Dendritic cell treated with granulocyte-macrophage colony-stimulating factor and Interleukin-4, amounts not matched to agents 40 ng/mL and 50 ng/mL, for 4 days (primary cell): ENCODE data around the gene TXN2.

ENCODE experiments used
- H3K27ac Mint-ChIP-seq: one replicate; pipeline ENCODE4 v1.8.0; 2022; ENCODE audit warnings: mild to moderate bottlenecking, mixed read lengths
- H3K27me3 Mint-ChIP-seq: one replicate; pipeline ENCODE4 v1.8.0; 2022; ENCODE audit warnings: mild to moderate bottlenecking, mixed read lengths
- H3K36me3 Mint-ChIP-seq: one replicate; pipeline ENCODE4 v1.8.0; 2022; ENCODE audit warnings: low read depth, mixed read lengths
- H3K4me1 Mint-ChIP-seq: one replicate; pipeline ENCODE4 v1.8.0; 2022; ENCODE audit warnings: low read depth, mixed read lengths
- H3K4me3 Mint-ChIP-seq: one replicate; pipeline ENCODE4 v1.8.0; 2022; ENCODE audit warnings: mild to moderate bottlenecking, moderate library complexity, mixed read lengths
- H3K9me3 Mint-ChIP-seq: one replicate; pipeline ENCODE4 v1.8.0; 2022; ENCODE audit warnings: mixed read lengths
- intact Hi-C: fragments of 100-400 bp; cut with micrococcal nuclease; formaldehyde crosslinking; loops from one replicate; pipeline ENCODE4 v1.15.0; 2022

TXN2 gene

GRCh38 chr22:36506637-36507517 lies 25.4 kb upstream of the TXN2 start, which contains the start of gene FOXRED2:
Gene FOXRED2 (minus strand): TSS chr22:36507040. CDS start chr22:36506422, 618 bp downstream.
- Mint-ChIP-seq H3K4me1 (peaks cover 37% of the 10 kb centered on the region), H3K4me3 (peak within 1 kb of the TSS; percentile 81), H3K27me3 (no peaks in the 10 kb centered on the region), H3K9me3 (no peaks in the 10 kb centered on the region), H3K27ac (peak within 1 kb of the TSS; percentile 84), H3K36me3 (peaks cover 36% of the 10 kb centered on the region)
- intact Hi-C loops: loop anchor here (1.0 to 2.0 kb wide), 2 partner anchors 22 to 24 kb away; partner anchors contain the start of gene EIF3D

GRCh38 chr22:36505998-36506635 lies 24.7 kb upstream of the TXN2 start:
- peaks cover 28% of the 10 kb centered on the region for H3K36me3 Mint-ChIP-seq
- H3K9me3 Mint-ChIP-seq: no peaks in the 10 kb centered on the region
- peak overlapping the region; percentile 81 for H3K4me3 Mint-ChIP-seq
- H3K27me3 Mint-ChIP-seq: no peaks in the 10 kb centered on the region
- intact Hi-C loops: loop anchor here (2.0 kb wide), 1 partner anchor 23 kb away; no protein-coding TSS in a partner anchor
- H3K4me1 Mint-ChIP-seq: peaks cover 31% of the 10 kb centered on the region
- H3K27ac Mint-ChIP-seq: peak overlapping the region; percentile 84

GRCh38 chr22:36497910-36498665 lies 16.6 kb upstream of the TXN2 start:
- no peaks in the 10 kb centered on the region for H3K27me3 Mint-ChIP-seq
- intact Hi-C loops: no loop called here
- H3K4me1 Mint-ChIP-seq: peaks cover 23% of the 10 kb centered on the region
- no peak overlapping the region for H3K4me3 Mint-ChIP-seq
- H3K36me3 Mint-ChIP-seq: peaks cover 45% of the 10 kb centered on the region
- H3K27ac Mint-ChIP-seq: no peak overlapping the region
- no peaks in the 10 kb centered on the region for H3K9me3 Mint-ChIP-seq

- H3K27ac Mint-ChIP-seq: peak overlapping the region; percentile 78
- intact Hi-C loops: no loop called here
- H3K4me1 Mint-ChIP-seq: peaks cover 41% of the 10 kb centered on the region
- peaks cover 79% of the 10 kb centered on the region for H3K36me3 Mint-ChIP-seq
- no peaks in the 10 kb centered on the region for H3K9me3 Mint-ChIP-seq
- H3K27me3 Mint-ChIP-seq: no peaks in the 10 kb centered on the region
- peak overlapping the region; percentile 32 for H3K4me3 Mint-ChIP-seq
These were observed 12.3 kb upstream of the TXN2 start for GRCh38 chr22:36493690-36494110.

- H3K4me3 Mint-ChIP-seq: no peak overlapping the region
- H3K9me3 Mint-ChIP-seq: peaks cover 7% of the 10 kb centered on the region
- intact Hi-C loops: no loop called here
- no peak overlapping the region for H3K27ac Mint-ChIP-seq
- H3K27me3 Mint-ChIP-seq: no peaks in the 10 kb centered on the region
- H3K4me1 Mint-ChIP-seq: peaks cover 41% of the 10 kb centered on the region
- peaks cover 76% of the 10 kb centered on the region for H3K36me3 Mint-ChIP-seq
These were observed 10.7 kb upstream of the TXN2 start for GRCh38 chr22:36492109-36492508.

- Mint-ChIP-seq H3K4me3 (no peak overlapping the region), H3K36me3 (peaks cover 76% of the 10 kb centered on the region), H3K9me3 (peaks cover 16% of the 10 kb centered on the region), H3K4me1 (peaks cover 41% of the 10 kb centered on the region), H3K27ac (peak overlapping the region; percentile 60), H3K27me3 (no peaks in the 10 kb centered on the region)
- intact Hi-C loops: no loop called here
These were observed 9.7 kb upstream of the TXN2 start for GRCh38 chr22:36491155-36491554.

GRCh38 chr22:36486619-36487384 lies 5.4 kb upstream of the TXN2 start:
- no peak overlapping the region for H3K4me3 Mint-ChIP-seq

GRCh38 chr22:36480941-36481392 lies 473 bp downstream of the TXN2 start:
- Mint-ChIP-seq H3K4me1 (peaks cover 11% of the 10 kb centered on the region), H3K27me3 (no peaks in the 10 kb centered on the region), H3K9me3 (no peaks in the 10 kb centered on the region), H3K4me3 (peak overlapping the region; percentile 80), H3K36me3 (peaks cover 61% of the 10 kb centered on the region), H3K27ac (peak overlapping the region; percentile 99)
- intact Hi-C loops: no loop called here

More at GRCh38 chr22:36486619-36487384, 5.4 kb upstream of the TXN2 start:
- peaks cover 8% of the 10 kb centered on the region for H3K4me1 Mint-ChIP-seq
- H3K27ac Mint-ChIP-seq: no peak overlapping the region
- H3K27me3 Mint-ChIP-seq: no peaks in the 10 kb centered on the region
- peaks cover 57% of the 10 kb centered on the region for H3K36me3 Mint-ChIP-seq
- peaks cover 17% of the 10 kb centered on the region for H3K9me3 Mint-ChIP-seq
- intact Hi-C loops: no loop called here

- peaks cover 79% of the 10 kb centered on the region for H3K36me3 Mint-ChIP-seq
- intact Hi-C loops: no loop called here
- H3K27ac Mint-ChIP-seq: no peak overlapping the region
These were observed 2.5 kb downstream of the TXN2 start for GRCh38 chr22:36478966-36479365.

GRCh38 chr22:36475341-36475740 lies 6.1 kb downstream of the TXN2 start:
- H3K36me3 Mint-ChIP-seq: peaks cover 100% of the 10 kb centered on the region
- no peaks in the 10 kb centered on the region for H3K9me3 Mint-ChIP-seq
- no peak overlapping the region for H3K27ac Mint-ChIP-seq
- no peak overlapping the region for H3K4me3 Mint-ChIP-seq
- peaks cover 24% of the 10 kb centered on the region for H3K4me1 Mint-ChIP-seq
- intact Hi-C loops: no loop called here
- H3K27me3 Mint-ChIP-seq: no peaks in the 10 kb centered on the region

More at GRCh38 chr22:36478966-36479365, 2.5 kb downstream of the TXN2 start:
- Mint-ChIP-seq H3K27me3 (no peaks in the 10 kb centered on the region), H3K9me3 (no peaks in the 10 kb centered on the region), H3K4me1 (peaks cover 29% of the 10 kb centered on the region), H3K4me3 (no peak overlapping the region)

- intact Hi-C loops: no loop called here
- Mint-ChIP-seq H3K4me1 (peaks cover 37% of the 10 kb centered on the region), H3K27ac (no peak overlapping the region), H3K36me3 (peaks cover 96% of the 10 kb centered on the region), H3K9me3 (no peaks in the 10 kb centered on the region), H3K4me3 (no peak overlapping the region), H3K27me3 (peaks cover 1% of the 10 kb centered on the region)
These were observed 8.8 kb downstream of the TXN2 start for GRCh38 chr22:36472689-36473088.

- intact Hi-C loops: no loop called here
- Mint-ChIP-seq H3K36me3 (peaks cover 96% of the 10 kb centered on the region), H3K4me1 (peaks cover 50% of the 10 kb centered on the region), H3K9me3 (no peaks in the 10 kb centered on the region), H3K27ac (no peak overlapping the region), H3K4me3 (no peak overlapping the region), H3K27me3 (peaks cover 1% of the 10 kb centered on the region)
These were observed 10.1 kb downstream of the TXN2 start for GRCh38 chr22:36471341-36471821.

- Mint-ChIP-seq H3K27me3 (peaks cover 1% of the 10 kb centered on the region), H3K4me3 (no peak overlapping the region), H3K36me3 (peaks cover 96% of the 10 kb centered on the region), H3K27ac (no peak overlapping the region), H3K4me1 (peaks cover 54% of the 10 kb centered on the region), H3K9me3 (no peaks in the 10 kb centered on the region)
- intact Hi-C loops: loop anchor here (1.0 kb wide), 1 partner anchor 170 kb away; no protein-coding TSS in a partner anchor
These were observed 10.5 kb downstream of the TXN2 start for GRCh38 chr22:36470994-36471331.
